Activated naive CD4-positive, alpha-beta T cell treated with anti-CD3 and anti-CD28 coated beads for 36 hours (primary cell): ENCODE results near the gene RAPGEF1. TPM values are rescaled to one million over a fixed set of nuclear protein-coding genes. Genes with fewer than 3 reads are reported as not detected.
A peak's percentile ranks its signal among the peaks of the same experiment; 100 is the strongest.
"Not testable (repeated sequence)": the region's sequence is repeated elsewhere in the genome, so short reads cannot be mapped to it uniquely, and the experiment has no call there.

Experiments
- CTCF ChIA-PET: fragments of 350-600 bp; sonication (Branson Sonifier 250); formaldehyde crosslinking; loops from one replicate; lab custom pipeline; 2021; ENCODE audit warnings: antibody characterized with exemption; lab: Charles Lee
- DNase-seq: peaks from one replicate; pipeline ENCODE4 v3.0.0-alpha.2; 2020
- H3K27ac Mint-ChIP-seq: one replicate; pipeline ENCODE4 v1.8.0; 2021; ENCODE audit warnings: mild to moderate bottlenecking, mixed read lengths
- H3K27me3 Mint-ChIP-seq: one replicate; pipeline ENCODE4 v1.8.0; 2021; ENCODE audit warnings: low read depth, mixed read lengths
- H3K36me3 Mint-ChIP-seq: one replicate; pipeline ENCODE4 v1.8.0; 2021; ENCODE audit warnings: low read depth, mixed read lengths
- H3K4me1 Mint-ChIP-seq: one replicate; pipeline ENCODE4 v1.8.0; 2021; ENCODE audit warnings: low read depth, mixed read lengths
- H3K4me3 Mint-ChIP-seq: one replicate; pipeline ENCODE4 v1.8.0; 2021; ENCODE audit warnings: mild to moderate bottlenecking, moderate library complexity, mixed read lengths
- H3K9me3 Mint-ChIP-seq: one replicate; pipeline ENCODE4 v1.8.0; 2021; ENCODE audit warnings: mixed read lengths
- intact Hi-C: fragments of 100-400 bp; cut with micrococcal nuclease; formaldehyde crosslinking; loops from one replicate; pipeline ENCODE4 v1.15.1; 2023
- total RNA-seq, 2 experiments: library from RNA; stranded (reverse); gene quantifications; one replicate each; pipeline ENCODE4 v1.2.3, GENCODE V29; 2021

Gene RAPGEF1
- total RNA-seq, 2 experiments from 2014 or later: 55.9 to 59.9 TPM

DNA sequence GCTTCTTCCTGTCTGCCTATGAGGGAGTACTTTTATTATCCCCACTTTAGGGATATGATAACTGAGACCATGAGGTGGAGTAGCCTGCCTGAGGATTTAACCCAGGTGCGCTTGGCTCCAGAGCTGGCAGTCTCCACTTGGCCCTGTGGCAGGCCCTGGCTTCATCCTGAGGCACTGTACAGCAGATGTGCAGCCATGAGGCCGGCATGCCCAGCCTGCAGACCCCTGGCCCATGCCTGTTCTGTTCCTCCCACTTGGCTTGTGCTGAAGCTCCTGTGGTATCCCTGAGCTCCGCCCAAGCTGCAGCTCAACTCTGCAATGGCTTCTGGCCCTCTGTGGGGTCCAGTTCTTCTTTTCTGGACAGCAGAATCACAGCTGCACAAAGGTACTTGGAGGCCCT lies 31.8 kb upstream of the RAPGEF1 start:
- intact Hi-C loops: no loop called here
- Mint-ChIP-seq H3K27ac (no peak overlapping the region), H3K27me3 (peaks cover 14% of the 10 kb centered on the region), H3K9me3 (no peaks in the 10 kb centered on the region), H3K4me1 (no peaks in the 10 kb centered on the region), H3K36me3 (no peaks in the 10 kb centered on the region), H3K4me3 (no peak overlapping the region)
- DNase-seq: no peak
- CTCF ChIA-PET: interaction anchor here (2.0 kb wide), 1 partner anchor 9 kb away, joined by 9 read pairs; no protein-coding TSS in a partner anchor

GRCh38 chr9:131769361-131769760 lies 29.5 kb upstream of the RAPGEF1 start:
- Mint-ChIP-seq H3K36me3 (no peaks in the 10 kb centered on the region), H3K9me3 (no peaks in the 10 kb centered on the region), H3K27ac (no peak overlapping the region), H3K4me3 (no peak overlapping the region), H3K27me3 (peaks cover 11% of the 10 kb centered on the region), H3K4me1 (no peaks in the 10 kb centered on the region)
- CTCF ChIA-PET: interaction anchor here (0.7 kb wide), 1 partner anchor 399 kb away, joined by 3 read pairs; no protein-coding TSS in a partner anchor
- intact Hi-C loops: no loop called here
- DNase-seq: no peak

GRCh38 chr9:131764568-131764967 lies 24.7 kb upstream of the RAPGEF1 start:
- Mint-ChIP-seq H3K36me3 (no peaks in the 10 kb centered on the region), H3K4me3 (no peak overlapping the region), H3K9me3 (no peaks in the 10 kb centered on the region), H3K27ac (no peak overlapping the region), H3K4me1 (no peaks in the 10 kb centered on the region), H3K27me3 (no peaks in the 10 kb centered on the region)
- CTCF ChIA-PET: interaction anchor here (0.7 to 1.4 kb wide), 3 partner anchors 112 to 501 kb away, joined by 3 to 8 read pairs (median 3); no protein-coding TSS in a partner anchor
- DNase-seq: no peak
- intact Hi-C loops: no loop called here

- H3K4me3 Mint-ChIP-seq: no peak overlapping the region
These were observed 22.6 kb upstream of the RAPGEF1 start for GRCh38 chr9:131762356-131762932.

GRCh38 chr9:131759017-131759647 lies 19.3 kb upstream of the RAPGEF1 start:
- Mint-ChIP-seq H3K4me3 (no peak overlapping the region), H3K9me3 (no peaks in the 10 kb centered on the region), H3K27me3 (no peaks in the 10 kb centered on the region), H3K4me1 (peaks cover 13% of the 10 kb centered on the region), H3K36me3 (no peaks in the 10 kb centered on the region), H3K27ac (no peak overlapping the region)
- DNase-seq: no peak
- intact Hi-C loops: loop anchor here (2.0 kb wide), 1 partner anchor 34 kb away; no protein-coding TSS in a partner anchor
- CTCF ChIA-PET: interaction anchor here (0.8 to 3.9 kb wide), 9 partner anchors 9 to 494 kb away, joined by 3 to 16 read pairs (median 6); no protein-coding TSS in a partner anchor

More at GRCh38 chr9:131762356-131762932, 22.6 kb upstream of the RAPGEF1 start:
- DNase-seq: peak; percentile 74
- Mint-ChIP-seq H3K4me1 (peaks cover 9% of the 10 kb centered on the region), H3K36me3 (no peaks in the 10 kb centered on the region), H3K9me3 (no peaks in the 10 kb centered on the region), H3K27ac (no peak overlapping the region), H3K27me3 (no peaks in the 10 kb centered on the region)
- CTCF ChIA-PET: interaction anchor here (0.6 to 2.6 kb wide), 18 partner anchors 9 to 529 kb away, joined by 3 to 20 read pairs (median 4); no protein-coding TSS in a partner anchor
- intact Hi-C loops: loop anchor here (1.0 to 2.0 kb wide), 4 partner anchors 192 to 490 kb away; no protein-coding TSS in a partner anchor

- intact Hi-C loops: no loop called here
- Mint-ChIP-seq H3K27me3 (no peaks in the 10 kb centered on the region), H3K36me3 (no peaks in the 10 kb centered on the region), H3K27ac (no peak overlapping the region), H3K4me1 (peaks cover 13% of the 10 kb centered on the region), H3K4me3 (no peak overlapping the region), H3K9me3 (no peaks in the 10 kb centered on the region)
- CTCF ChIA-PET: interaction anchor here (0.6 to 3.9 kb wide), 9 partner anchors 13 to 511 kb away, joined by 3 to 16 read pairs (median 4); no protein-coding TSS in a partner anchor
- DNase-seq: no peak
These were observed 17.7 kb upstream of the RAPGEF1 start for GRCh38 chr9:131757549-131757948.

GRCh38 chr9:131755541-131756198 lies 15.8 kb upstream of the RAPGEF1 start:
- CTCF ChIA-PET: interaction anchor here (0.6 to 1.2 kb wide), 5 partner anchors 12 to 423 kb away, joined by 3 to 4 read pairs (median 4); no protein-coding TSS in a partner anchor
- Mint-ChIP-seq H3K27ac (no peak overlapping the region), H3K9me3 (no peaks in the 10 kb centered on the region), H3K4me3 (no peak overlapping the region), H3K27me3 (no peaks in the 10 kb centered on the region), H3K36me3 (no peaks in the 10 kb centered on the region), H3K4me1 (peaks cover 13% of the 10 kb centered on the region)
- DNase-seq: peak; percentile 94
- intact Hi-C loops: loop anchor here (1.0 to 2.0 kb wide), 2 partner anchors 481 to 497 kb away; no protein-coding TSS in a partner anchor

GRCh38 chr9:131754846-131755245 lies 15.0 kb upstream of the RAPGEF1 start:
- Mint-ChIP-seq H3K27ac (no peak overlapping the region), H3K9me3 (no peaks in the 10 kb centered on the region), H3K36me3 (no peaks in the 10 kb centered on the region), H3K4me1 (peaks cover 13% of the 10 kb centered on the region), H3K4me3 (no peak overlapping the region), H3K27me3 (no peaks in the 10 kb centered on the region)
- intact Hi-C loops: loop anchor here (1.0 to 2.0 kb wide), 2 partner anchors 482 to 497 kb away; no protein-coding TSS in a partner anchor
- no peak for DNase-seq
- CTCF ChIA-PET: interaction anchor here (0.6 to 1.2 kb wide), 4 partner anchors 11 to 1075 kb away, joined by 3 to 4 read pairs (median 4); no protein-coding TSS in a partner anchor

GRCh38 chr9:131753751-131754150 lies 13.9 kb upstream of the RAPGEF1 start:
- not testable (repeated sequence) for H3K27ac Mint-ChIP-seq, H3K4me3 Mint-ChIP-seq, H3K9me3 Mint-ChIP-seq, H3K36me3 Mint-ChIP-seq, H3K27me3 Mint-ChIP-seq, DNase-seq
- intact Hi-C loops: loop anchor here (2.0 kb wide), 1 partner anchor 483 kb away; no protein-coding TSS in a partner anchor
- peaks cover 11% of the 10 kb centered on the region for H3K4me1 Mint-ChIP-seq
- CTCF ChIA-PET: interaction anchor here (0.7 kb wide), 1 partner anchor 128 kb away, joined by 3 read pairs; no protein-coding TSS in a partner anchor

DNA sequence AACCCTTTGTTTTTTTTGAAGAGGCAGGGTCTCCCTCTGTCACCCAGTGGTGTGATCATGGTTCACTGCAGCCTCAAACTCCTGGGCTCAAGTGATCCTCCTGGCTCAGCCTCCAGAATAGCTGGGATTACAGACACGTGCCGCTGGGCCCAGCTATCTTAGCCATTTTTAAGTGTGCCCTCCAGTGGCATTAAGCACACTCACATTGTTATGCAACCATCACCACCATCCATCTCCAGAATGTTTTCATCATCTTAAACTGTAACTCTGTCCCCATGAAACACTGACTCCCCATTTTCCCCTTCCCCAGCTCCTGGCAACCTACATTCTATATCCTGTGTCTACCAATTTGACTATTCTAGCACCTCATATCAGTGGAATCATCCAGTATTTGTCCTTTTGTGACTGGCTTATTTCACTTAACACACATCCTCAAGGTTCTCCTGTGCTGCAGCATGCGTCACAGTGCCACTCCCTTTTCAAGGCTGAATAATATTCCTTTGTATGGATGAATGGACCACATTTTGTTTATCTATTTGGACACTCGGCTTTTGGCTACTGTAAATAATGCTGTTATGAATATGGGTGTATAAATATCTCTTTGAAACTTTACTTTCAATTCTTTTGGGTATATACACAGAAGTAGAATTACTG lies 12.5 kb upstream of the RAPGEF1 start:
- H3K4me1 Mint-ChIP-seq: peaks cover 4% of the 10 kb centered on the region
- no peak for DNase-seq
- no peaks in the 10 kb centered on the region for H3K36me3 Mint-ChIP-seq
- H3K27ac Mint-ChIP-seq: no peak overlapping the region
- no peaks in the 10 kb centered on the region for H3K27me3 Mint-ChIP-seq
- H3K9me3 Mint-ChIP-seq: no peaks in the 10 kb centered on the region
- H3K4me3 Mint-ChIP-seq: no peak overlapping the region
- intact Hi-C loops: no loop called here
- CTCF ChIA-PET: interaction anchor here (0.6 to 0.9 kb wide), 4 partner anchors 9 to 870 kb away, joined by 3 to 4 read pairs (median 3); no protein-coding TSS in a partner anchor

GRCh38 chr9:131748411-131748955 lies 8.6 kb upstream of the RAPGEF1 start:
- CTCF ChIA-PET: interaction anchor here (0.9 to 1.8 kb wide), 3 partner anchors 10 to 157 kb away, joined by 3 to 9 read pairs (median 3); no protein-coding TSS in a partner anchor
- H3K4me1 Mint-ChIP-seq: peaks cover 17% of the 10 kb centered on the region
- no peaks in the 10 kb centered on the region for H3K36me3 Mint-ChIP-seq
- H3K9me3 Mint-ChIP-seq: no peaks in the 10 kb centered on the region
- intact Hi-C loops: no loop called here
- DNase-seq: no peak
- no peak overlapping the region for H3K27ac Mint-ChIP-seq
- H3K4me3 Mint-ChIP-seq: no peak overlapping the region
- H3K27me3 Mint-ChIP-seq: no peaks in the 10 kb centered on the region
